GM12878 (cell line): ENCODE data around the gene BCAS3. TPM values are rescaled to one million over a fixed set of nuclear protein-coding genes. Genes with fewer than 3 reads are reported as not detected.

ENCODE experiments used
- ATAC-seq: fragments of 200-7000 bp; cut with Tn5 transposase; 3 replicates; pipeline ENCODE4 v1.9.1; 2020; ENCODE audit warnings: mild to moderate bottlenecking, moderate library complexity
- Bru-seq: library from RNA; stranded (reverse); fragments of 400-500 nt; gene quantifications from one replicate; lab custom pipeline; 2021; lab: Mats Ljungman, UMichigan
- BruChase-seq, 2 experiments: library from RNA; stranded (reverse); fragments of 400-500 nt; gene quantifications; one replicate each; lab custom pipeline; 2021; lab: Mats Ljungman, UMichigan
- BruUV-seq: library from RNA; stranded (reverse); fragments of 400-500 nt; replicated peaks from 2 replicates; lab custom pipeline; 2021; lab: Mats Ljungman, UMichigan
- CTCF ChIA-PET: fragments of 300-600 bp; sonication (Branson Sonifier 250); formaldehyde crosslinking; extraction: SDS; loops from one replicate; lab custom pipeline; 2021; ENCODE audit warnings: inconsistent platforms; lab: Yijun Ruan, JAX
- POLR2A ChIA-PET: fragments of 350-600 bp; formaldehyde crosslinking; extraction: SDS; loops from one replicate; lab custom pipeline; 2021; ENCODE audit warnings: inconsistent platforms; lab: Charles Lee
- RAD21 ChIA-PET: fragments of 300-600 bp; sonication (Branson Sonifier 250); formaldehyde crosslinking; loops from one replicate; lab custom pipeline; 2023; ENCODE audit warnings: antibody characterized with exemption; ENCODE audit not compliant: unreplicated experiment; lab: Charles Lee
- SMC1A ChIA-PET: fragments of 300-600 bp; sonication (Branson Sonifier 250); formaldehyde crosslinking; loops from one replicate; lab custom pipeline; 2023; ENCODE audit not compliant: unreplicated experiment, uncharacterized antibody; lab: Charles Lee
- DNase-seq: peaks from one replicate; pipeline ENCODE4 v3.0.0-alpha.2; 2011; ENCODE audit warnings: low read depth, low spot score
- FAIRE-seq: peaks from 3 replicates; lab custom pipeline; 2011; peaks lifted over from hg19 to GRCh38; lab: Jason Lieb, UNC
- H2AFZ ChIP-seq: 2 replicates; pipeline ENCODE4 v1.6.0; 2011; ENCODE audit warnings: low read depth, low read length, control low read depth; ENCODE audit not compliant: control insufficient read depth
- H3K27ac ChIP-seq: 2 replicates; pipeline ENCODE4 v1.5.1; 2011; ENCODE audit warnings: control low read depth; ENCODE audit not compliant: control insufficient read depth, insufficient read depth
- H3K27me3 ChIP-seq, 2 experiments: replicated peaks in 1 of 2; 2 replicates each; pipeline versions ENCODE4 v1.6.0 to v1.6.1; 2011; ENCODE audit warnings: low read length in 1 of 2; ENCODE audit not compliant: control insufficient read depth in 2 of 2, insufficient read depth in 2 of 2
- H3K36me3 ChIP-seq, 2 experiments: 2 replicates each; pipeline ENCODE4 v1.5.1; 2011; ENCODE audit warnings: low read length in 1 of 2; ENCODE audit not compliant: control insufficient read depth in 2 of 2, insufficient read depth in 2 of 2
- H3K4me1 ChIP-seq: 2 replicates; pipeline ENCODE4 v1.6.1; 2011; ENCODE audit warnings: mild to moderate bottlenecking, low read length, moderate library complexity, mixed read lengths; ENCODE audit not compliant: control insufficient read depth, insufficient read depth
- H3K4me2 ChIP-seq: 2 replicates; pipeline ENCODE4 v1.6.0; 2011; ENCODE audit warnings: control low read depth; ENCODE audit not compliant: control insufficient read depth, insufficient read depth
- H3K4me3 ChIP-seq: fragments of 200-600 bp; sonication (generic); 2 replicates; pipeline ENCODE4 v1.5.1; 2016
- H3K79me2 ChIP-seq: 2 replicates; pipeline ENCODE4 v1.6.0; 2011; ENCODE audit warnings: low read length; ENCODE audit not compliant: control insufficient read depth, insufficient read depth
- H3K9ac ChIP-seq: 2 replicates; pipeline ENCODE4 v1.8.0; 2011; ENCODE audit warnings: low read length, control low read depth, mixed read lengths; ENCODE audit not compliant: control insufficient read depth, insufficient read depth
- H3K9me3 ChIP-seq: replicated peaks from 3 replicates; pipeline ENCODE4 v1.5.1; 2011; ENCODE audit warnings: mild to moderate bottlenecking, low read length; ENCODE audit not compliant: control insufficient read depth, insufficient read depth
- H4K20me1 ChIP-seq: 2 replicates; pipeline ENCODE4 v1.6.0; 2011; ENCODE audit not compliant: control insufficient read depth, insufficient read depth
- BHLHE40 ChIP-seq, 2 experiments: fragments of 450-650 bp in 1 of 2; IDR thresholded peaks; 2 replicates each; pipeline ENCODE4 v1.6.1; 2011 to 2017; ENCODE audit warnings: low read depth in 2 of 2, borderline replicate concordance in 1 of 2, improper control_type of control experiment in 1 of 2, low read length in 1 of 2, mild to moderate bottlenecking in 1 of 2
- CREB1 ChIP-seq: IDR thresholded peaks from 2 replicates; pipeline ENCODE4 v1.6.1; 2012; ENCODE audit warnings: low read depth, mild to moderate bottlenecking, inconsistent platforms
- EGR1 ChIP-seq, 2 experiments: IDR thresholded peaks; 1 replicate in 1 of 2; 2 replicates in 1 of 2; pipeline ENCODE4 v1.6.1; 2011 to 2012; ENCODE audit warnings: low read depth in 2 of 2, low read length in 2 of 2, borderline replicate concordance in 1 of 2, mild to moderate bottlenecking in 1 of 2, moderate library complexity in 1 of 2
- HCFC1 ChIP-seq: fragments of 150-350 bp; IDR thresholded peaks from 2 replicates; pipeline ENCODE4 v1.6.1; 2014; ENCODE audit warnings: low read length
- NBN ChIP-seq: fragments of 450-650 bp; IDR thresholded peaks from 2 replicates; pipeline ENCODE4 v1.6.1; 2016
- NFIC ChIP-seq: IDR thresholded peaks from 2 replicates; pipeline ENCODE4 v1.6.1; 2012; ENCODE audit warnings: low read depth, mild to moderate bottlenecking, inconsistent platforms, low read length, moderate library complexity
- NR2C2 ChIP-seq: IDR thresholded peaks from 2 replicates; pipeline ENCODE4 v1.6.1; 2011; ENCODE audit warnings: borderline replicate concordance, low read depth; ENCODE audit not compliant: control insufficient read depth, insufficient read length
- POLR2A ChIP-seq: IDR thresholded peaks from 2 replicates; pipeline ENCODE4 v1.6.1; 2011; ENCODE audit warnings: low read depth, mild to moderate bottlenecking, low read length
- RAD51 ChIP-seq: fragments of 450-650 bp; IDR thresholded peaks from 2 replicates; pipeline ENCODE4 v1.6.1; 2016; ENCODE audit warnings: moderate library complexity, mild to moderate bottlenecking, inconsistent platforms
- RBBP5 ChIP-seq: fragments of 200-600 bp; sonication (generic); conservative IDR thresholded peaks from 2 replicates; pipeline ENCODE4 v1.6.1; 2016
- SIN3A ChIP-seq: IDR thresholded peaks from 2 replicates; pipeline ENCODE4 v1.6.1; 2012; ENCODE audit warnings: low read depth, low read length, improper control_type of control experiment
- SMAD1 ChIP-seq: fragments of 450-650 bp; IDR thresholded peaks from 2 replicates; pipeline ENCODE4 v1.6.1; 2018; ENCODE audit warnings: mild to moderate bottlenecking, low read depth; ENCODE audit not compliant: partially characterized antibody
- SPI1 ChIP-seq: IDR thresholded peaks from 2 replicates; pipeline ENCODE4 v1.6.1; 2011; ENCODE audit warnings: low read depth, mild to moderate bottlenecking, low read length, moderate library complexity, borderline replicate concordance; ENCODE audit not compliant: insufficient read depth
- SUZ12 ChIP-seq: fragments of 200-600 bp; sonication (generic); IDR thresholded peaks from one replicate; pipeline ENCODE4 v1.6.1; 2018; ENCODE audit warnings: antibody characterized with exemption, mild to moderate bottlenecking; ENCODE audit not compliant: unreplicated experiment
- TARDBP ChIP-seq: IDR thresholded peaks from 2 replicates; pipeline ENCODE4 v1.6.1; 2016; ENCODE audit warnings: borderline replicate concordance
- USF1 ChIP-seq: IDR thresholded peaks from 2 replicates; pipeline ENCODE4 v1.6.1; 2011; ENCODE audit warnings: borderline replicate concordance, low read depth, mild to moderate bottlenecking, moderate library complexity, mixed read lengths, low read length; ENCODE audit not compliant: insufficient read depth; ENCODE audit errors: extremely low read length
- WRNIP1 ChIP-seq: IDR thresholded peaks from 2 replicates; pipeline ENCODE4 v1.6.1; 2011; ENCODE audit warnings: low read depth, low read length, improper control_type of control experiment, borderline replicate concordance
- WGBS: methylation state at CpG from one replicate; pipeline ENCODE4 v1.1.6; 2016; ENCODE audit warnings: low lambda C conversion rate; ENCODE audit not compliant: insufficient replicate concordance, insufficient coverage; ENCODE audit errors: missing lambda C conversion rate; 5-methylcytosine and 5-hydroxymethylcytosine counted together
- in situ Hi-C: fragments of 300-500 bp; cut with MboI; formaldehyde crosslinking; loops from 9 replicates; pipeline ENCODE4 v1.14.3; 2018; ENCODE audit warnings: mixed read lengths
- intact Hi-C: fragments of 100-400 bp; cut with micrococcal nuclease; formaldehyde crosslinking; loops from one replicate; pipeline ENCODE4 v1.14.2; 2022; ENCODE audit not compliant: unreplicated experiment
- long read RNA-seq, 2 experiments: library from polyadenylated mRNA; unstranded; transcript quantifications; one replicate each; pipeline ENCODE4 v2.0.0, GENCODE V29; 2019 to 2020
- polyA minus RNA-seq, 3 experiments: library from RNA; depleted of rRNA, polyadenylated mRNA; stranded (reverse); fragments of >200 nt; gene quantifications; 2 replicates each; pipeline ENCODE4 v1.2.3, GENCODE V29; 2011
- polyA plus RNA-seq, 11 experiments: library from polyadenylated mRNA; depleted of rRNA in 4 of 11; unstranded in 6 of 11; stranded (reverse) in 5 of 11; fragments of >200 nt; fragmentation: Nextera tagmentation in 4 of 11; fragmentation: Illumina TruSeq in 1 of 11; extraction: Ambion mirVana in 4 of 11; extraction: Trizol in 1 of 11; gene quantifications; 1 replicate in 1 of 11; 2 replicates in 10 of 11; pipeline versions ENCODE4 v1.2.1 to v1.2.3, GENCODE V29; 2011 to 2016; ENCODE audit warnings: inconsistent platforms in 2 of 11, missing spikeins in 2 of 11, low read depth in 1 of 11
- total RNA-seq, 4 experiments: library from RNA; depleted of rRNA in 3 of 4; stranded (reverse); fragments of >200 nt in 3 of 4; fragmentation: Illumina TruSeq in 1 of 4; extraction: Trizol in 1 of 4; gene quantifications; 2 replicates each; pipeline versions ENCODE4 v1.2.1 to v1.2.3, GENCODE V29; 2013 to 2021

The BCAS3 gene
- 113 and 125 TPM in 2 replicates for total RNA-seq (2013; cell fraction: nucleolus; rRNA removed)
- total RNA-seq (2014; rRNA removed) (5.5 and 9.8 TPM in 2 replicates), total RNA-seq (2014; rRNA removed; fragmentation: Illumina TruSeq; extraction: Trizol) (7.9 and 9.4 TPM in 2 replicates), total RNA-seq (2021) (6.2 and 6.9 TPM in 2 replicates), polyA plus RNA-seq (2011; rRNA removed) (7.2 and 11.0 TPM in 2 replicates), polyA plus RNA-seq (2014; fragmentation: Illumina TruSeq; extraction: Trizol) (4.6 and 8.2 TPM in 2 replicates), polyA plus RNA-seq (2014; fragmentation: Nextera tagmentation; extraction: Ambion mirVana) (1 to 10 TPM; 2.1 to 3.5 TPM), polyA plus RNA-seq (2014; rRNA removed) (7.3 and 8.5 TPM in 2 replicates), polyA plus RNA-seq (2016; fragmentation: Nextera tagmentation; extraction: Ambion mirVana) (1 to 10 TPM; 6.4 to 8.5 TPM), polyA minus RNA-seq (2011; rRNA and poly(A)+ RNA removed) (61.5 and 83.3 TPM in 2 replicates), Bru-seq, nascent RNA (percentile 52 among the genes with signal in this experiment), BruChase-seq, experiment 1, labeled RNA remaining after a 6-hour chase (percentile 50 among the genes with signal in this experiment), BruChase-seq, experiment 2, labeled RNA remaining after a 2-hour chase (percentile 56 among the genes with signal in this experiment)
- 2.4 TPM for polyA plus RNA-seq (2011; ENCODE audit: low read depth)
- polyA plus RNA-seq (2011; cell fraction: cytosol; rRNA removed), result 6.2 and 7.5 TPM in 2 replicates
- polyA plus RNA-seq (2011; cell fraction: nucleus; rRNA removed), result 8.3 and 9.5 TPM in 2 replicates
- polyA plus RNA-seq (2012), result 4.6 and 5.2 TPM in 2 replicates
- 6.3 and 8.3 TPM in 2 replicates for polyA minus RNA-seq (2011; cell fraction: cytosol; rRNA and poly(A)+ RNA removed)
- polyA minus RNA-seq (2011; cell fraction: nucleus; rRNA and poly(A)+ RNA removed), result 45.0 and 67.3 TPM in 2 replicates
- long read RNA-seq, experiment 1, partial matches to known transcripts, result 0 of 5 reads
- long read RNA-seq, experiment 1, other reads (novel, unspliced or antisense), result 5 of 5 reads
- long read RNA-seq, experiment 2, full-length matches to known transcripts, result 1 of 16 reads
- long read RNA-seq, experiment 2, partial matches to known transcripts, result 8 of 16 reads
- long read RNA-seq, experiment 2, other reads (novel, unspliced or antisense), result 7 of 16 reads

- H3K9ac ChIP-seq, result peak within 1 kb of the TSS; percentile 81
- no peaks in the 10 kb centered on the region for H3K4me1 ChIP-seq
- ChIA-PET SMC1A (interaction anchor here (0.6 to 1.7 kb wide), 5 partner anchors 54 to 1825 kb away, joined by 3 to 5 read pairs (median 4); partner anchors contain the start of gene PPM1D), RAD21 (interaction anchor here (1.2 to 1.6 kb wide), 3 partner anchors 76 to 374 kb away, joined by 3 to 5 read pairs (median 3); partner anchors contain the start of gene PPM1D), CTCF (interaction anchor here (0.6 to 1.4 kb wide), 6 partner anchors 9 to 110 kb away, joined by 3 to 4 read pairs (median 3); no protein-coding TSS in a partner anchor), POLR2A (interaction anchor here (0.6 to 1.4 kb wide), 7 partner anchors 9 to 1344 kb away, joined by 3 to 8 read pairs (median 4); partner anchors contain the start of gene PPM1D)
- intact Hi-C loops (no loop called here), in situ Hi-C loops (no loop called here)
- no TSS peak for BruUV-seq
- H3K27ac ChIP-seq, result peak within 1 kb of the TSS; percentile 23
- ATAC-seq (peak; percentile 99), FAIRE-seq (peak; percentile 94), DNase-seq (peak; percentile 97)
- no peaks in the 10 kb centered on the region for H3K27me3 ChIP-seq
- WGBS, result 1% methylated on average over 46 of the region's 51 CpGs
- peak within 1 kb of the TSS; percentile 82 for H3K4me3 ChIP-seq
- H4K20me1 ChIP-seq, result no peaks in the 10 kb centered on the region
- H3K79me2 ChIP-seq, result no peaks in the 10 kb centered on the region; the same call in 1 of the 2 replicates
- no peaks in the 10 kb centered on the region for H3K36me3 ChIP-seq
- peak within 1 kb of the TSS; percentile 100 for H2AFZ ChIP-seq
- no peaks in the 10 kb centered on the region; the same call in 2 of the 3 replicates for H3K9me3 ChIP-seq
- peak within 1 kb of the TSS; percentile 78 for H3K4me2 ChIP-seq
- no peak for TF ChIP-seq RBBP5
- no peak for TF ChIP-seq SPI1
- TF ChIP-seq BHLHE40 (IDR thresholded peaks at IDR 0.05; ENCODE audit: borderline replicate concordance in 1 of 2, low read depth in 2 of 2, low read length in 1 of 2), result peak; percentile 95 to 97
- TF ChIP-seq SIN3A, result peak; percentile 94
- TF ChIP-seq NFIC, result no peak
- TF ChIP-seq SUZ12, result no peak
- TF ChIP-seq NBN, result peak; percentile 81; the same call in 1 of the 2 replicates
- peak; percentile 90 for TF ChIP-seq POLR2A
- TF ChIP-seq HCFC1, result peak; percentile 60
- TF ChIP-seq NR2C2, result no peak
- TF ChIP-seq EGR1 (IDR thresholded peaks at IDR 0.05; ENCODE audit: borderline replicate concordance in 1 of 2, low read depth in 2 of 2, low read length in 2 of 2), result no peak
- TF ChIP-seq SMAD1, result peak; percentile 38
- peak; percentile 97 for TF ChIP-seq RAD51
- TF ChIP-seq USF1, result peak; percentile 91
- TF ChIP-seq TARDBP, result no peak
- TF ChIP-seq WRNIP1, result no peak
- peak; percentile 72 for TF ChIP-seq CREB1
Observed at GRCh38 chr17:60677308-60678117, at the start of gene BCAS3. BCAS3 (plus strand) TSS chr17:60677851.
